C4-2B (cell line): ENCODE measurements around the gene RPL32.
"Not testable (repeated sequence)": the region's sequence is repeated elsewhere in the genome, so short reads cannot be mapped to it uniquely, and the experiment has no call there.

Source experiments
- H3K27ac ChIP-seq: fragments of 450-650 bp; 2 replicates; pipeline ENCODE4 v1.5.1; 2017
- ZFX ChIP-seq: fragments of 450-650 bp; IDR thresholded peaks from 2 replicates; pipeline ENCODE4 v1.6.1; 2017
- TF ChIP-seq, protein P1 (sequence below): fragments of 450-650 bp; conservative IDR thresholded peaks from 2 replicates; pipeline ENCODE4 v1.5.1; 2017; ENCODE audit warnings: mild to moderate bottlenecking

RPL32 gene

GRCh38 chr3:12884186-12884680 is 42.9 kb upstream of the RPL32 start:
- no peak overlapping the region for H3K27ac ChIP-seq
- TF ChIP-seq, protein P1, sequence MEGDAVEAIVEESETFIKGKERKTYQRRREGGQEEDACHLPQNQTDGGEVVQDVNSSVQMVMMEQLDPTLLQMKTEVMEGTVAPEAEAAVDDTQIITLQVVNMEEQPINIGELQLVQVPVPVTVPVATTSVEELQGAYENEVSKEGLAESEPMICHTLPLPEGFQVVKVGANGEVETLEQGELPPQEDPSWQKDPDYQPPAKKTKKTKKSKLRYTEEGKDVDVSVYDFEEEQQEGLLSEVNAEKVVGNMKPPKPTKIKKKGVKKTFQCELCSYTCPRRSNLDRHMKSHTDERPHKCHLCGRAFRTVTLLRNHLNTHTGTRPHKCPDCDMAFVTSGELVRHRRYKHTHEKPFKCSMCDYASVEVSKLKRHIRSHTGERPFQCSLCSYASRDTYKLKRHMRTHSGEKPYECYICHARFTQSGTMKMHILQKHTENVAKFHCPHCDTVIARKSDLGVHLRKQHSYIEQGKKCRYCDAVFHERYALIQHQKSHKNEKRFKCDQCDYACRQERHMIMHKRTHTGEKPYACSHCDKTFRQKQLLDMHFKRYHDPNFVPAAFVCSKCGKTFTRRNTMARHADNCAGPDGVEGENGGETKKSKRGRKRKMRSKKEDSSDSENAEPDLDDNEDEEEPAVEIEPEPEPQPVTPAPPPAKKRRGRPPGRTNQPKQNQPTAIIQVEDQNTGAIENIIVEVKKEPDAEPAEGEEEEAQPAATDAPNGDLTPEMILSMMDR = no peak
- no peak for TF ChIP-seq ZFX

- no peak for TF ChIP-seq ZFX
- TF ChIP-seq, protein P1 = no peak
- H3K27ac ChIP-seq = no peak overlapping the region
These were observed 41.3 kb upstream of the RPL32 start for GRCh38 chr3:12882336-12883310.

DNA sequence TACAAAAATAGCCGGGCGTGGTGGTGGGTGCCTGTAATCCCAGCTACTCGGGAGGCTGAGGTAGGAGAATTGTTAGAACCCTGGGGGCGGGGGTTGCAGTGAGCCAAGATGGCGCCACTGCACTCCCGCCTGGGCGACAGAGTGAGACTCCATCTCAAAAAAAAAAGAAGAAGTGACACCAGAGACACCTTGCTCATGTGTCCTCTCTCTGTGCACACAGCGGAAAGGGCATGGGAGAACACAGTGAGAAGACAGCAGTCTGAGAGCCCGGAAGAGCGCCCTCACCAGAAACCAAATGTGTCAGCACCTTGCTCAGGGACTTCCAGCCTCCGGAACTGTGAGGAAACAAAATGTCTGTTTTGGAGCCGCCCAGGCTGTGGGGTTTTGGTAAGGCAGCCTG is 40.5 kb upstream of the RPL32 start:
- not testable (repeated sequence) for H3K27ac ChIP-seq

DNA sequence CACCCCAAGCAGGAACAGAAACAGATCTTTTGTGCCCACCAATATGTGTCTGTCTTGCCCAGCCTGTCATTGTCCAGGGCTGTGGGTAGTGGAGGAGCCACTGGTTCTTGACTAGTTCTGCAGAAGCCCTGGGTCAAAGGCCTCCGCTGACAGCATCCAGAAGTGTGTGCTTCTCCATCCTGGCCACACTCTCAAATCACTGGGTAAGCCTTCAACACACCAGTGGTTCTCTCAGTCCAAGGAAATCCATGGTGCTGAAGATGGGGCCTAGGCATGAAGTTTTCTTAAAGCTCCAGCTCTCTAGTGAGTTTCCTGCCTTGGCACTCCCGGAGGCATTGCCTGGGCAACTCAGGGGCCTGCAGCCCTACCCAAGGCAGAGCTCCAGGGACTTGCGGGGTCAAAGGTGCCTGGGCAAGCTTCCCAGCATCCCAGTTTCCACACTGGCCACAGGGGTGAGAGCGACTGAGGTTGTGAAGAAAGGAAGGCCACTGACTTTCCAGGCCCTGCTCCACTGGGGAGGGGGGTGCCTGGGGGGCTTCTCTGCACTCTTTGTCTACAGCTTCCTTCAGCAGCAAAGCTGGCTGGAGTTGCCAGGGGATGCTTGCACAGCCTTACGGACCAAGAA is 37.9 kb upstream of the RPL32 start:
- no peak overlapping the region for H3K27ac ChIP-seq
- TF ChIP-seq, protein P1 = no peak
- no peak for TF ChIP-seq ZFX

DNA sequence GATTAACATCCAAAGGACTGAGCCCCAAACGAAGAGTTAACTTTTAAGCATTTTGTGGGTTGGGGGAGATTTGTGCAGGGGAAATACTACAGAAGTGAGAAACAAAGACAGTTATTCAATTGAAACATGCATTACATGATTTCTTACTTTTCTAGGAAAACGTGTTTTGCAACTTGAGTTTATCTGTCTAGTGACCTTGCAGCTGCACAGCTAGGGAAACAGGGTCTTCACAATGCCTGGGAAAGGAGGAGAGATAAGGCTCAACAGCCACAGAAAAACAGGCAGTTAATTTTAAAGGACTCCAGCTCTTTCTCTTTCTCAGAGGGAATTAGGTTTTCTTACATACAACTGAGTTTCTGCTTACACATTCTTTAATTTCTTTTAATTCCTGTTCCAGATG is 37.4 kb upstream of the RPL32 start:
- H3K27ac ChIP-seq = not testable (repeated sequence)

- H3K27ac ChIP-seq = no peak overlapping the region
- TF ChIP-seq, protein P1 = no peak
- TF ChIP-seq ZFX = no peak
These were observed 36.8 kb upstream of the RPL32 start for GRCh38 chr3:12878141-12878574.

- TF ChIP-seq ZFX = no peak
- TF ChIP-seq, protein P1 = no peak
- H3K27ac ChIP-seq = no peak overlapping the region
These were observed 35.7 kb upstream of the RPL32 start for GRCh38 chr3:12877040-12877439.
